ENCODE results near the gene QSOX1.

QSOX1 gene

GRCh38 chr1:180192172-180192571 lies 37.5 kb downstream of the QSOX1 start:
- Histone ChIP-seq H3K27me3 (ENCODE audit: insufficient read depth, low read depth) (no peaks in the 10 kb centered on the region), H3K4me3 (IDR thresholded peaks at IDR 0.05; ENCODE audit: insufficient read depth, low read depth, low read length) (no peak overlapping the region), H3K79me2 (ENCODE audit: insufficient read depth, low read depth) (no peaks in the 10 kb centered on the region), H3K4me1 (ENCODE audit: low read depth, poor library complexity, severe bottlenecking) (no peaks in the 10 kb centered on the region), H4K20me1 (ENCODE audit: insufficient read depth) (no peaks in the 10 kb centered on the region), H3K4me2 (no peak overlapping the region), H3K27ac (no peak overlapping the region), H2AFZ (ENCODE audit: low read depth) (no peak overlapping the region), H3K9ac (no peak overlapping the region), H3K36me3 (ENCODE audit: insufficient read depth) (no peaks in the 10 kb centered on the region)
- TF ChIP-seq CTCF (conservative IDR thresholded peaks at IDR 0.05; ENCODE audit: low read depth, low read length) = no peak

- no peaks in the 10 kb centered on the region for H3K36me3 ChIP-seq (ENCODE audit: insufficient read depth)
- TF ChIP-seq CTCF (conservative IDR thresholded peaks at IDR 0.05; ENCODE audit: low read depth, low read length) = no peak
- no peak overlapping the region for H2AFZ ChIP-seq (ENCODE audit: low read depth)
- H3K4me3 ChIP-seq (IDR thresholded peaks at IDR 0.05; ENCODE audit: insufficient read depth, low read depth, low read length) = no peak overlapping the region
- no peak overlapping the region for H3K27ac ChIP-seq
- no peak overlapping the region for H3K9ac ChIP-seq
- no peaks in the 10 kb centered on the region for H3K79me2 ChIP-seq (ENCODE audit: insufficient read depth, low read depth)
- H4K20me1 ChIP-seq (ENCODE audit: insufficient read depth) = no peaks in the 10 kb centered on the region
- H3K27me3 ChIP-seq (ENCODE audit: insufficient read depth, low read depth) = no peaks in the 10 kb centered on the region
- H3K4me2 ChIP-seq = no peak overlapping the region
- no peaks in the 10 kb centered on the region for H3K4me1 ChIP-seq (ENCODE audit: low read depth, poor library complexity, severe bottlenecking)
Observed at GRCh38 chr1:180193141-180194047, 38.7 kb downstream of the QSOX1 start.

GRCh38 chr1:180194048-180194425 lies 39.4 kb downstream of the QSOX1 start:
- Histone ChIP-seq H3K27me3 (ENCODE audit: insufficient read depth, low read depth) (no peaks in the 10 kb centered on the region), H3K27ac (no peak overlapping the region), H4K20me1 (ENCODE audit: insufficient read depth) (no peaks in the 10 kb centered on the region), H3K4me1 (ENCODE audit: low read depth, poor library complexity, severe bottlenecking) (no peaks in the 10 kb centered on the region), H2AFZ (ENCODE audit: low read depth) (no peak overlapping the region), H3K79me2 (ENCODE audit: insufficient read depth, low read depth) (no peaks in the 10 kb centered on the region), H3K36me3 (ENCODE audit: insufficient read depth) (no peaks in the 10 kb centered on the region), H3K4me2 (no peak overlapping the region), H3K4me3 (IDR thresholded peaks at IDR 0.05; ENCODE audit: insufficient read depth, low read depth, low read length) (no peak overlapping the region), H3K9ac (no peak overlapping the region)
- no peak for TF ChIP-seq CTCF (conservative IDR thresholded peaks at IDR 0.05; ENCODE audit: low read depth, low read length)

GRCh38 chr1:180194546-180195207 lies 40.0 kb downstream of the QSOX1 start:
- no peak overlapping the region for H3K9ac ChIP-seq
- no peak overlapping the region for H3K27ac ChIP-seq
- no peaks in the 10 kb centered on the region for H3K36me3 ChIP-seq (ENCODE audit: insufficient read depth)
- H3K4me2 ChIP-seq = no peak overlapping the region
- no peak for TF ChIP-seq CTCF (conservative IDR thresholded peaks at IDR 0.05; ENCODE audit: low read depth, low read length)
- no peaks in the 10 kb centered on the region for H3K4me1 ChIP-seq (ENCODE audit: low read depth, poor library complexity, severe bottlenecking)
- no peak overlapping the region for H3K4me3 ChIP-seq (IDR thresholded peaks at IDR 0.05; ENCODE audit: insufficient read depth, low read depth, low read length)
- no peaks in the 10 kb centered on the region for H3K79me2 ChIP-seq (ENCODE audit: insufficient read depth, low read depth)
- no peaks in the 10 kb centered on the region for H4K20me1 ChIP-seq (ENCODE audit: insufficient read depth)
- no peak overlapping the region for H2AFZ ChIP-seq (ENCODE audit: low read depth)
- no peaks in the 10 kb centered on the region for H3K27me3 ChIP-seq (ENCODE audit: insufficient read depth, low read depth)

Measured in KMS-11 (cell line).